ENCODE data around the gene PARN. TPM values are rescaled to one million over a fixed set of nuclear protein-coding genes. Genes with fewer than 3 reads are reported as not detected.

Gene PARN
- total RNA-seq, 1 experiment from 2014 or later, result 57.8 TPM

GRCh38 chr16:14485121-14485551 is 144.9 kb downstream of the PARN start:
- no peak overlapping the region for H3K4me3 ChIP-seq (ENCODE audit: low read depth in 2 of 2, low read length in 2 of 2)
- no peak for TF ChIP-seq SIN3A (IDR thresholded peaks at IDR 0.05; ENCODE audit: borderline replicate concordance, insufficient read depth, low read depth, low read length)
- TF ChIP-seq REST (IDR thresholded peaks at IDR 0.05; ENCODE audit: insufficient read depth in 1 of 2, low read depth in 2 of 2, low read length in 1 of 2), result no peak
- TF ChIP-seq POLR2AphosphoS5 (IDR thresholded peaks at IDR 0.05; ENCODE audit: low read depth, low read length), result no peak
- TF ChIP-seq TCF7L2 (IDR thresholded peaks at IDR 0.05; ENCODE audit: low read depth, low read length), result no peak
- TF ChIP-seq CTCF (IDR thresholded peaks at IDR 0.05), result no peak
- in situ Hi-C loops (cut with HindIII; ENCODE audit: low pct_unique_long_range_greater_than_20kb, low sequenced_read_pairs) (no loop called here), intact Hi-C loops (cut with micrococcal nuclease; ENCODE audit: unreplicated experiment) (loop anchor here (5.0 kb wide), 1 partner anchor 183 kb away; no protein-coding TSS in a partner anchor)
- BruUV-seq (replicated peaks), result no TSS peak
- H3K9me3 ChIP-seq (ENCODE audit: control insufficient read depth, insufficient read depth, low read depth, low read length), result no peaks in the 10 kb centered on the region
- ChIA-PET POLR2A (interaction anchor here (0.7 kb wide), 1 partner anchor 565 kb away, joined by 4 read pairs; the partner anchor contains the start of gene ERCC4), CTCF (no interaction called here)
- no peaks in the 10 kb centered on the region; the same call in 1 of the 2 replicates for H3K36me3 ChIP-seq (ENCODE audit: control insufficient read depth, insufficient read depth, low read length)
- H3K27ac ChIP-seq (ENCODE audit: low read length), result no peak overlapping the region
- no peak for ATAC-seq
- no peaks in the 10 kb centered on the region for H3K27me3 ChIP-seq (ENCODE audit: control insufficient read depth, insufficient read depth, low read length)
- no peak for DNase-seq (ENCODE audit: low read depth, low spot score)
- H3K4me1 ChIP-seq (ENCODE audit: control insufficient read depth, insufficient read depth, low read length), result peaks cover 21% of the 10 kb centered on the region

- no peak for DNase-seq (ENCODE audit: low read depth, low spot score)
- no TSS peak for BruUV-seq (replicated peaks)
- intact Hi-C loops (cut with micrococcal nuclease; ENCODE audit: unreplicated experiment), result no loop called here
- POLR2A ChIA-PET, result interaction anchor here (0.5 kb wide), 1 partner anchor 66 kb away, joined by 5 read pairs; no protein-coding TSS in a partner anchor
- TF ChIP-seq POLR2AphosphoS5 (IDR thresholded peaks at IDR 0.05; ENCODE audit: low read depth, low read length) (no peak), REST (IDR thresholded peaks at IDR 0.05; ENCODE audit: insufficient read depth in 1 of 2, low read depth in 2 of 2, low read length in 1 of 2) (no peak), TCF7L2 (IDR thresholded peaks at IDR 0.05; ENCODE audit: low read depth, low read length) (no peak), CTCF (IDR thresholded peaks at IDR 0.05) (no peak), SIN3A (IDR thresholded peaks at IDR 0.05; ENCODE audit: borderline replicate concordance, insufficient read depth, low read depth, low read length) (no peak)
- Histone ChIP-seq H3K9me3 (ENCODE audit: control insufficient read depth, insufficient read depth, low read depth, low read length) (0 out of 2 replicates have a peak, but pooled peaks cover 1% of the 10 kb centered on the region), H3K27ac (ENCODE audit: low read length) (no peak overlapping the region), H3K4me1 (ENCODE audit: control insufficient read depth, insufficient read depth, low read length) (peaks cover 21% of the 10 kb centered on the region), H3K27me3 (ENCODE audit: control insufficient read depth, insufficient read depth, low read length) (no peaks in the 10 kb centered on the region), H3K4me3 (ENCODE audit: low read depth in 2 of 2, low read length in 2 of 2) (no peak overlapping the region), H3K36me3 (ENCODE audit: control insufficient read depth, insufficient read depth, low read length) (no peaks in the 10 kb centered on the region; the same call in 1 of the 2 replicates)
- no peak for ATAC-seq
- in situ Hi-C loops (cut with HindIII; ENCODE audit: low pct_unique_long_range_greater_than_20kb, low sequenced_read_pairs), result no loop called here
- CTCF ChIA-PET, result no interaction called here
Observed at GRCh38 chr16:14483819-14484385, 146.2 kb downstream of the PARN start.
